Activated CD8-positive, alpha-beta T cell treated with anti-CD3 and anti-CD28 coated beads, Interleukin-2, amount 10 ng/mL, durations not matched to agents 7 days and 5 days (primary cell): ENCODE measurements around the gene SNCA. TPM values are rescaled to one million over a fixed set of nuclear protein-coding genes. Genes with fewer than 3 reads are reported as not detected.

ENCODE experiments used
- ATAC-seq: fragments of 150-1000 bp; cut with Tn5 transposase; one replicate; pipeline ENCODE4 v1.10.0; 2021; ENCODE audit warnings: moderate library complexity
- CTCF ChIA-PET: fragments of 350-600 bp; sonication (Branson Sonifier 250); formaldehyde crosslinking; loops from one replicate; lab custom pipeline; 2021; ENCODE audit warnings: antibody characterized with exemption; lab: Charles Lee
- POLR2A ChIA-PET: fragments of 350-600 bp; sonication (Branson Sonifier 250); formaldehyde crosslinking; loops from one replicate; lab custom pipeline; 2021; ENCODE audit warnings: antibody characterized with exemption; lab: Charles Lee
- DNase-seq: peaks from one replicate; pipeline ENCODE4 v3.0.0-alpha.2; 2020
- H3K27ac Mint-ChIP-seq: one replicate; pipeline ENCODE4 v1.8.0; 2021; ENCODE audit warnings: mild to moderate bottlenecking, mixed read lengths
- H3K27me3 Mint-ChIP-seq: one replicate; pipeline ENCODE4 v1.8.0; 2021; ENCODE audit warnings: low read depth, mixed read lengths
- H3K36me3 Mint-ChIP-seq: one replicate; pipeline ENCODE4 v1.8.0; 2021; ENCODE audit warnings: low read depth, mixed read lengths
- H3K4me1 Mint-ChIP-seq: one replicate; pipeline ENCODE4 v1.8.0; 2021; ENCODE audit warnings: low read depth, mixed read lengths
- H3K4me3 Mint-ChIP-seq: one replicate; pipeline ENCODE4 v1.8.0; 2021; ENCODE audit warnings: mild to moderate bottlenecking, mixed read lengths
- H3K9me3 Mint-ChIP-seq: one replicate; pipeline ENCODE4 v1.8.0; 2022; ENCODE audit warnings: mixed read lengths; ENCODE audit not compliant: insufficient read depth
- total RNA-seq, 2 experiments: library from RNA; stranded (reverse); gene quantifications; one replicate each; pipeline ENCODE4 v1.2.3, GENCODE V29; 2021

SNCA gene
- total RNA-seq, 2 experiments from 2014 or later, result 3.8 to 4.3 TPM

- CTCF ChIA-PET, result no interaction called here
- peaks cover 5% of the 10 kb centered on the region for H3K27me3 Mint-ChIP-seq
- no peak for ATAC-seq
- H3K27ac Mint-ChIP-seq, result no peak overlapping the region
- no peak overlapping the region for H3K4me3 Mint-ChIP-seq
- no peaks in the 10 kb centered on the region for H3K4me1 Mint-ChIP-seq
- DNase-seq, result no peak
- no peaks in the 10 kb centered on the region for H3K9me3 Mint-ChIP-seq
- POLR2A ChIA-PET, result no interaction called here
- H3K36me3 Mint-ChIP-seq, result no peaks in the 10 kb centered on the region
These were observed 90.6 kb downstream of the SNCA start for GRCh38 chr4:89746377-89746776.

- Mint-ChIP-seq H3K27me3 (peaks cover 7% of the 10 kb centered on the region), H3K27ac (no peak overlapping the region), H3K4me3 (no peak overlapping the region), H3K9me3 (no peaks in the 10 kb centered on the region), H3K4me1 (no peaks in the 10 kb centered on the region), H3K36me3 (no peaks in the 10 kb centered on the region)
- ChIA-PET POLR2A (no interaction called here), CTCF (no interaction called here)
- ATAC-seq, result no peak
- no peak for DNase-seq
These were observed 91.3 kb downstream of the SNCA start for GRCh38 chr4:89745708-89746107.

GRCh38 chr4:89744914-89745313, 92.0 kb downstream of the SNCA start:
- ChIA-PET CTCF (no interaction called here), POLR2A (no interaction called here)
- ATAC-seq, result no peak
- Mint-ChIP-seq H3K4me1 (no peaks in the 10 kb centered on the region), H3K9me3 (no peaks in the 10 kb centered on the region), H3K4me3 (no peak overlapping the region), H3K27me3 (peaks cover 8% of the 10 kb centered on the region), H3K27ac (no peak overlapping the region), H3K36me3 (no peaks in the 10 kb centered on the region)
- DNase-seq, result no peak

GRCh38 chr4:89741768-89742167, 95.2 kb downstream of the SNCA start:
- DNase-seq (no peak), ATAC-seq (no peak)
- H3K4me3 Mint-ChIP-seq, result no peak overlapping the region
- ChIA-PET CTCF (no interaction called here), POLR2A (no interaction called here)
- H3K27ac Mint-ChIP-seq, result no peak overlapping the region
- H3K27me3 Mint-ChIP-seq, result peaks cover 8% of the 10 kb centered on the region
- no peaks in the 10 kb centered on the region for H3K36me3 Mint-ChIP-seq
- no peaks in the 10 kb centered on the region for H3K4me1 Mint-ChIP-seq
- no peaks in the 10 kb centered on the region for H3K9me3 Mint-ChIP-seq

GRCh38 chr4:89739311-89739988, 97.5 kb downstream of the SNCA start:
- no peaks in the 10 kb centered on the region for H3K36me3 Mint-ChIP-seq
- ATAC-seq (no peak), DNase-seq (no peak)
- H3K27me3 Mint-ChIP-seq, result peaks cover 8% of the 10 kb centered on the region
- H3K9me3 Mint-ChIP-seq, result no peaks in the 10 kb centered on the region
- CTCF ChIA-PET, result no interaction called here
- POLR2A ChIA-PET, result no interaction called here
- H3K4me1 Mint-ChIP-seq, result no peaks in the 10 kb centered on the region
- H3K4me3 Mint-ChIP-seq, result no peak overlapping the region
- H3K27ac Mint-ChIP-seq, result no peak overlapping the region

- POLR2A ChIA-PET, result no interaction called here
- H3K4me1 Mint-ChIP-seq, result no peaks in the 10 kb centered on the region
- CTCF ChIA-PET, result no interaction called here
- DNase-seq, result no peak
- H3K36me3 Mint-ChIP-seq, result no peaks in the 10 kb centered on the region
- H3K4me3 Mint-ChIP-seq, result no peak overlapping the region
- no peaks in the 10 kb centered on the region for H3K9me3 Mint-ChIP-seq
- H3K27me3 Mint-ChIP-seq, result peaks cover 6% of the 10 kb centered on the region
- H3K27ac Mint-ChIP-seq, result no peak overlapping the region
- ATAC-seq, result no peak
These were observed 99.1 kb downstream of the SNCA start for GRCh38 chr4:89737888-89738287.

- DNase-seq, result no peak
- Mint-ChIP-seq H3K27ac (no peak overlapping the region), H3K9me3 (no peaks in the 10 kb centered on the region), H3K36me3 (no peaks in the 10 kb centered on the region), H3K4me3 (no peak overlapping the region), H3K27me3 (no peaks in the 10 kb centered on the region), H3K4me1 (no peaks in the 10 kb centered on the region)
- CTCF ChIA-PET, result no interaction called here
- POLR2A ChIA-PET, result no interaction called here
- no peak for ATAC-seq
These were observed 103.0 kb downstream of the SNCA start for GRCh38 chr4:89733946-89734345.

- DNase-seq (no peak), ATAC-seq (no peak)
- Mint-ChIP-seq H3K27ac (no peak overlapping the region), H3K4me3 (no peak overlapping the region), H3K36me3 (no peaks in the 10 kb centered on the region), H3K9me3 (no peaks in the 10 kb centered on the region), H3K27me3 (peaks cover 5% of the 10 kb centered on the region), H3K4me1 (no peaks in the 10 kb centered on the region)
- ChIA-PET POLR2A (interaction anchor here (0.6 kb wide), 1 partner anchor 469 kb away, joined by 3 read pairs; no protein-coding TSS in a partner anchor), CTCF (no interaction called here)
These were observed 109.7 kb downstream of the SNCA start for GRCh38 chr4:89727238-89727637.

GRCh38 chr4:89725268-89725667, 111.7 kb downstream of the SNCA start:
- no peaks in the 10 kb centered on the region for H3K36me3 Mint-ChIP-seq

GRCh38 chr4:89724716-89725115, 112.2 kb downstream of the SNCA start:
- Mint-ChIP-seq H3K27me3 (peaks cover 5% of the 10 kb centered on the region), H3K9me3 (no peaks in the 10 kb centered on the region), H3K27ac (no peak overlapping the region), H3K4me1 (no peaks in the 10 kb centered on the region), H3K4me3 (no peak overlapping the region), H3K36me3 (no peaks in the 10 kb centered on the region)
- no peak for DNase-seq
- ChIA-PET CTCF (no interaction called here), POLR2A (no interaction called here)
- ATAC-seq, result no peak

More at GRCh38 chr4:89725268-89725667, 111.7 kb downstream of the SNCA start:
- DNase-seq (no peak), ATAC-seq (no peak)
- peaks cover 5% of the 10 kb centered on the region for H3K27me3 Mint-ChIP-seq
- H3K4me3 Mint-ChIP-seq, result no peak overlapping the region
- H3K9me3 Mint-ChIP-seq, result no peaks in the 10 kb centered on the region
- ChIA-PET CTCF (no interaction called here), POLR2A (no interaction called here)
- no peaks in the 10 kb centered on the region for H3K4me1 Mint-ChIP-seq
- H3K27ac Mint-ChIP-seq, result no peak overlapping the region

- H3K4me1 Mint-ChIP-seq, result no peaks in the 10 kb centered on the region
- DNase-seq (no peak), ATAC-seq (no peak)
- CTCF ChIA-PET, result no interaction called here
- H3K27ac Mint-ChIP-seq, result no peak overlapping the region
- peaks cover 8% of the 10 kb centered on the region for H3K27me3 Mint-ChIP-seq
- no peak overlapping the region for H3K4me3 Mint-ChIP-seq
- no peaks in the 10 kb centered on the region for H3K36me3 Mint-ChIP-seq
- POLR2A ChIA-PET, result no interaction called here
- no peaks in the 10 kb centered on the region for H3K9me3 Mint-ChIP-seq
These were observed 113.9 kb downstream of the SNCA start for GRCh38 chr4:89723096-89723495.

GRCh38 chr4:89722517-89722916, 114.4 kb downstream of the SNCA start:
- ChIA-PET CTCF (no interaction called here), POLR2A (no interaction called here)
- no peak overlapping the region for H3K4me3 Mint-ChIP-seq
- H3K27ac Mint-ChIP-seq, result no peak overlapping the region
- DNase-seq (no peak), ATAC-seq (no peak)
- H3K36me3 Mint-ChIP-seq, result no peaks in the 10 kb centered on the region
- peaks cover 8% of the 10 kb centered on the region for H3K27me3 Mint-ChIP-seq
- H3K4me1 Mint-ChIP-seq, result no peaks in the 10 kb centered on the region
- H3K9me3 Mint-ChIP-seq, result no peaks in the 10 kb centered on the region

- Mint-ChIP-seq H3K27ac (no peak overlapping the region), H3K4me1 (no peaks in the 10 kb centered on the region), H3K9me3 (no peaks in the 10 kb centered on the region), H3K4me3 (no peak overlapping the region), H3K27me3 (peaks cover 6% of the 10 kb centered on the region), H3K36me3 (no peaks in the 10 kb centered on the region)
- CTCF ChIA-PET, result no interaction called here
- POLR2A ChIA-PET, result no interaction called here
- DNase-seq (no peak), ATAC-seq (no peak)
These were observed 116.0 kb downstream of the SNCA start for GRCh38 chr4:89720981-89721380.
